Suppressor macrophage treated with lipopolysaccharide for 1 hour (primary cell): Measurements from ENCODE around the gene DGKE.

Source experiments
- DNase-seq, 3 donors: peaks; one replicate each; pipeline ENCODE4 v3.0.0-alpha.2; 2020 to 2022

The DGKE gene

GRCh38 chr17:56892333-56892732 lies 58.4 kb downstream of the DGKE start:
- DNase-seq = no peak

GRCh38 chr17:56893503-56893902 lies 59.6 kb downstream of the DGKE start:
- DNase-seq = no peak

DNA sequence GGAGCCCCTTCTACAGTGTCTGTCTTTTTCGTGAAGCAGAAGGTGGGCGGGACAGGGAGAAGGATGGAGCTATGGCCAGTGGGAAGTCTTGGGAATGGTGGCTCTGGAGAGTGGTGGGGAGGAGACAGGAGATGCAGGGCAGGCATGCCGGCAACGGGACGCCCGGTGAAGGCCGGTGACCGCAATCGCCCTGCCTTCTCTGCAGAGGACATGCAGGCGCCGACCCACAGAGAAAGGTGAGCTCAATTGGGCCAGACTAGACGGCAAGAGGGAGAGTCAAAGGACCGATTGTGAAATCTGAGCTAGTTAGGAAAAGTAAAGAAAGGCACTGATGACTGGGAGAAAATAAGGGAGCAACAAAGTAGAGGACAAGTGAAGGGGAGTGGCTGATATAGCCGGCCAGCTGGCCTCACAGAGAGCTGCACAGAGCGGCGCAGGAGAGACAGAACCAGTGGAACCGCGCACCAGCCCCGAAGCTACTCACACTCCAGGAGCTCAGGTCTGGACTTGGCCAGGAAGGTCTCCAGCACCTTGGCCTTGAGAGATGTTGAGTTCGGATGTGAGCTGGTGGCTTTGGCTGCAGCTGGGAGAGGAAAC lies 61.0 kb downstream of the DGKE start:
- DNase-seq = no peak

- DNase-seq = no peak
Observed at GRCh38 chr17:56896217-56896967, 62.4 kb downstream of the DGKE start.

GRCh38 chr17:56896968-56897359 lies 63.0 kb downstream of the DGKE start:
- no peak for DNase-seq

GRCh38 chr17:56897646-56898424 lies 63.9 kb downstream of the DGKE start:
- DNase-seq = no peak

DNA sequence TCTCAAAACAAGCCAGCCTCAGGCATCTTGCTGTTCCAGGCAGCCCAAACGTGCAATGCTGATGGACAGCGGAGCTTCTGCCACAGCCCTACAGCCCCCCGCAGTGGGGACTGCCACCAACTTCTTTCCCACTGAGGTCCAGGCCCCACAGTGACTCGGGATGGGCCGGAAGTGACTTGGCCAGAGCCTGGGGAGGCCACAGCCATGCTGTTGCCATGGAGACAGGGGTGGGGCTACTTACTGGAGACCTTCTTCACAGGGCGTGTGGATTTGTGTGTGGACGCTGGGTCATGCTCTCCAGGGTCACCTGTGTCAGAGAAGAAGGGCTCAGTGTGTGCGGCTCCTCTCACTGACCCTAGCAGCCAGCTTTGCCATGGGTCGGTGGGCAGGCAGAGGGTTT lies 64.9 kb downstream of the DGKE start:
- DNase-seq = no peak

- DNase-seq = no peak
Observed at GRCh38 chr17:56899403-56899802, 65.5 kb downstream of the DGKE start.

DNA sequence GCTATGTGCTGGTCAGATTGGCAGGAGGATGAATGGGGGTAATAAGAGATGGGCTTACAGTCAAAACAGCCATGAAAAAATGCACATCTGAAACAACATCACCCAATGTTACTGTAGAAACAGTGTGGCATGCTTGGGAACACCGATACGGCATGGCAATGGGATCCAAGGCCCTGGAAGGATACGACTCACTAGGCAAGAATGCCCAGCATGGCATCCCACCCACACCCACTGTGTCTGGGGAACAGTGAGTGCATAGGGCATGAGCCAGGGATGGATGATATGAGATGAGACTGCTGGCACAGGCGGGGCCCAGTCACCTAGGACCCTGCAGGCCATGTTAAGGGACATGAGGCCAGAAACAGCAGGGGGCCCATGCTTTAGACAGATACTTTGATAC lies 68.4 kb downstream of the DGKE start:
- DNase-seq = no peak

DNA sequence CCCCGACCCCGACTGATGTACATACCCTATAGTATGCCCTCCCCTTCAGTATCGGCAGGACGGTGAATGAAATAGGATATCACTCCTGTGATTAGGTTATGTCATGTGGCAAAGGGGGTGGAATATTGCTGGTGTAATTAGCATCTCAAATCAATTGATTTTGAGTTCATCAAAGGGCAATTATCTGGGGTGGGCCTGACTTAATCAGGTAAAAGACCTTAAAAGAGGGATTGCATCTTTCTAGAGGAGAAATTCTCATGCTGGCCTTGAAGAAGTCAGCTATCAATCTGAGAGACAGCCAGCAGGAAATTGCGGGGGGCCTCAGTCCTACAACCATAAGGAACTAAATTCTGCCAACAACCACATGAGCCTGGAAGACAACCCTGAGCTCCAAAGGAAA lies 69.6 kb downstream of the DGKE start:
- no peak for DNase-seq

GRCh38 chr17:56908001-56908542 lies 74.1 kb downstream of the DGKE start:
- DNase-seq = peak; percentile 92 to 93 (median 93)

- DNase-seq = peak; percentile 54 to 56 (median 54)
Observed at GRCh38 chr17:56909742-56910508, 76.0 kb downstream of the DGKE start.

DNA sequence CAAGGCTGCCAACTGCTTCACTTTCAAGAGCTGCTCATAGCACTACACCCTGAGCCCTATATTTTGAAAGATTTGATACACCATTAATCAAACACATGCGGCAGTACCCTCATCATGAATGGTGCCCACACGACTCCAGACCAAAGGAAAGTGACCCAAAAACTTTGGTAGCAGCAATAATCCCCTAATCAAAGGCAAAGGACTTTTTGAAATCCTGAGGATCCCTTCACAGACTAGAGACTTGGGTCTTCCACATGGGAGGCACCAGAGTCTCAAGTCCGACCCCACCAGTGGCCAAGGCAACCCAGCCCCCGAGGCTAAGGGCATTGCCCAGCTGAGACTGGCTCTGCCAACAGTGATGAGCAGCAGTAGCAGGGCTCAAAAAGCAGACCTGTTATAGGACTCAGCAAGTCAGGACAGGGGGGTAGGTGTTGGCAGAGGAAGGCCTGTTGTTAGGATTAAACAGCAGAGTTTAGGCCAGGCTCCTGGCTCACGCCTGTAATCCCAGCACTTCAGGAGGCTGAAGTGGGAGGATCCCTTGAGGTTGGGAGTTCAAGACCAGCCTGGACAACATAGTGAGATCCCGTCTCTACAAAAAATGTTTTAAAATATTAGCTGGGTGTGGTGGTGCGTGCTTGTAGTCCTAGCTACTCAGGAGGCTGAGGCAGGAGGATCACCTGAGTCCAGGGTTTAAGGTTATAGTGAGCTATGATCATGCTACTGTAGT lies 76.7 kb downstream of the DGKE start:
- DNase-seq = peak in 1 of 3 donors; percentile 20

DNA sequence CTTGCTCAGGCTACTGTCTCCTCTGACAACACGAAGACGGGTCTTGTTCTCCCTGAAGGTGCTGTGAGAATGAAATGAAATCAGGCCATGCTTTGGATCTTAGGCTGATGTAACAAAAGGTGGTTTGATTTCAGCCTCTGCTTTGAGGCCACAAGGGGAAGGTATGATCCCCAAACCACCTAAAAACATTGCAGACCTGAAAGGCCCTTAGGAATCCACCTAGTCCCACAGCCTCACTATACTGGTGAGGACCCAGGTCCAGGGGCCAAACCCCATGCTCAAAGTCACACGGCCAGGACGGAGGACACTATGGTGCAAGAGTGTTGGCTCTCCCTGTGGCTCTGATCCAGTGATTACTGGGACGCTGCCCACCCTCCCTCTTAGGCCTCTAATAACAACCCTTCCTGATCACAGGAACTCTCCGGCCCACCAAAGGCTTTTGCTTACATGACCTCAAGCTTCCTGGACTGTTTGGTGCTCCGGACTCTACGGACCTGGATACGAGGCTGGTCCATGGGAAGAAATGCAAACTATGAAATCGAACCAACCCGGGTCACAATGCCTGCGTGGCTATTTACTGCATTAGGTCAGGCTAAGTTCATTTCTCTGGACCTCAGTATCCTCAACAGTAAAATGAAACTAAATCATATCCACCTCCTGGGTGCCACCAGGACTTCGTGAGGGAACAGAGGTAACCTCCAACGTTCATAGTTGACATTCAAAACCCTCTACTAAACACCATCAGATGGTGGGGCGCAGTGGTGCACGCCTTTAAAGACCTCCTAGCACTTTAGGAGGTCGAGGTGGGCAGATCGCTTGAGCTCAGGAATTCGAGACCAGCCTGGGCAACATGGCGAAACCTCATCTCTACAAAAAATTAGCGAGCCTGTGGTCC lies 78.4 kb downstream of the DGKE start:
- peak in 2 of 3 donors; percentile 35 to 51 for DNase-seq

- no peak for DNase-seq
Observed at GRCh38 chr17:56913000-56913311, 79.0 kb downstream of the DGKE start.

- peak in 2 of 3 donors; percentile 19 to 30 for DNase-seq
Observed at GRCh38 chr17:56913353-56913866, 79.5 kb downstream of the DGKE start.

GRCh38 chr17:56913867-56914580 lies 80.1 kb downstream of the DGKE start, which contains the start of gene TRIM25:
TRIM25 (minus strand) TSS chr17:56914049; CDS start chr17:56913988, 61 bp downstream.
- peak; percentile 93 to 98 (median 96) for DNase-seq

DNA sequence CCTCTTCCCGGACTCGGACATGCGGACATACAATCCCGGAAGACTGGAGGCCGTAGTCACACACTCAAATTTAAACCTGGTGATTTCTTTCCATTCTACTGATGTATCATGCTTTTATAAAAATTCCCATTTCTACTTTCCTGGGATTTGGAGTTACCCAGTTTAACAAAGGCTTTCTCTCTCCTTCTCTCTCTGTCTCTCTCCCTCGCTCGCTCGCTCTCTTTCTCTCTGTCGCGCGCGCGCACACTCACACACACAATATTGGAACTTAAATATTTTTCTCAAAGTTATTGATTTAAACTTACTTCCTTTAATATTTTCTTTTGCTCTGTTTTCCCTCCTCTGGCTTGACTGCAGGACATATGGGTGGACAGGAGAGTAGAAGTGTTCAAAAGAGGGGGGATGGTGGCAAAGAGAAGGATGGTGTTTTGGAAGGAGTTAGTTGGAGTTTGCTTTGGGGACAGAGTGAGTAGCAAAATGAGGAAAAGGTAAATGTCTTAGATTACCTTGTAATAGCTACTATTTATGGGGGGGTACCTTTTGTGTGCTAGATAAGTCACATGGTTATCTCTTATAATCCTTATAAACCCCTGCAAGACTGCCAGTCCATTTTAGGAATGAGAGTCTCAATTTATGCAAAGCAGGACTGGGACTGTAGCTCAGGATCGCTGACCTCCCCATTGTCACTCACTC lies 80.8 kb downstream of the DGKE start:
- DNase-seq = peak in 2 of 3 donors; percentile 81 to 91

DNA sequence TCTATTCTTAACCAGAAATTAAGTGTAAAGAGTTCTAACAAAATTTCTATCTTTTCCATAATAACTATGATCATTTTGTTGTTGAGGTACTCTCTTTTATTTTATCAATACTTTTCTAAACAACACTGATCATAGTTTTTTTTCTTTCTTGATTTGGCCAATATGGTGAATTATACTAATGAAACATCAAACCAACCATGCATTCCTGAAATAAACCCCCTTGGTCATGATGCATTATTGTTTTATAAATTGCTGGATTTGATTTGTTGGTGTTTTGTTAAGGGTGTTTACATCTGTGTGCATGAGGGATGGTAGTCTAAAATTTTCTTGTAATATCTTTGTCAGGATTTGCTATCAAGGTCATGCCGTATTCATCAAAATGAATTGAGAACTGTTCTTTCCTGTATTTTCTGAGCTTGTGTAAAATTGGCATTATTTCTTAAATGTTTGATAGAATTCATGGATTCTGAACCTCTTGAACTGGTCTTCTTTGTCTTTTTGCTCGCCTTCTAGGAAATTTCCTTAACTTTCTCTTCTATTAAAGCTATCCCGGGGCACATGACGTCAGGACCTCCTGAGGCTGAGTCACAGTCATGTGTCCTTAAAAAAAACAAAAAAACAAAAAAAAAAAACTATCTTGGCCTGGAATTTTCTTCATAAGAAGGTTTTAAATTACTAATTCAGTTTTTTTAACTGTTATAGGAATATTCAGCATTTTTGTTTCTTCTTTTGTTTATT lies 83.8 kb downstream of the DGKE start:
- DNase-seq = peak; percentile 87 to 94 (median 91)
